GM19372 (cell line): ENCODE results near the gene TYROBP.
"Not testable (repeated sequence)": the region's sequence is repeated elsewhere in the genome, so short reads cannot be mapped to it uniquely, and the experiment has no call there.

Experiments
- ATAC-seq: cut with Tn5 transposase; IDR thresholded peaks from one replicate; pipeline ENCODE4 v1.9.1; 2021; ENCODE audit warnings: mild to moderate bottlenecking, low read depth, moderate library complexity; ENCODE audit not compliant: unreplicated experiment

Gene TYROBP

GRCh38 chr19:35879068-35879467 is 29.0 kb downstream of the TYROBP start:
- ATAC-seq = no peak

- no peak for ATAC-seq
These were observed 33.6 kb downstream of the TYROBP start for GRCh38 chr19:35874392-35874930.

DNA sequence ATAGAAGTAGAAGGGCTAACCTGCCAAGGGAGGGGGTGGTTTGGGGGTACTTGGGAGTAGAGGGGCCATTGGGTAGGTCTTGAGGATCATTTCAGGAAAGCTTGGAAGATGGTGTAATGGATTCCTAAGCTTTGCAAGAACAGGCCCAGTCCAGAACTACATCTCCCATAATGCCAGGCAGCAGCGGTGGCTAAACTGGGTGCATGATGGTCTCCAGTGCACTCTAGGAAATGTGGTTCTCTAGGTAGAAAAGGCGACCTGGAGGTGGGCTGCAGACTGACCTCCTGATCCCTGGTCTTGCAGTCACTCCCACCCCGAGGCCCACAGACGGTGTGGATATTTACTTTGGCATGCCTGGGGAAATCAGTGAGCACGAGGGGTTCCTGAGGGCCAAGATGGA is 35.9 kb downstream of the TYROBP start:
- no peak for ATAC-seq

DNA sequence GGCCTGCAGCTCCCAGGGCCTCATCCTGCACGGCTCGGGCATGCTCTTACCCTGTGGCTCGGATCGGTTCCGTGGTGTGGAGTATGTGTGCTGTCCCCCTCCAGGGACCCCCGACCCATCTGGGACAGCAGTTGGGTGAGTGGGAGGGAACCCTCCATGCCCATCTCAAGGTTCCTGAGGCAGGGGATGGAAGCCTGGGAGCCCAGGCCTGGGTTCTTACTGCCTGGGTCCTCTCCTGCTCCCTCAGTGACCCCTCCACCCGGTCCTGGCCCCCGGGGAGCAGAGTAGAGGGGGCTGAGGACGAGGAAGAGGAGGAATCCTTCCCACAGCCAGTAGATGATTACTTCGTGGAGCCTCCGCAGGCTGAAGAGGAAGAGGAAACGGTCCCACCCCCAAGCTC is 36.5 kb downstream of the TYROBP start:
- ATAC-seq = no peak

DNA sequence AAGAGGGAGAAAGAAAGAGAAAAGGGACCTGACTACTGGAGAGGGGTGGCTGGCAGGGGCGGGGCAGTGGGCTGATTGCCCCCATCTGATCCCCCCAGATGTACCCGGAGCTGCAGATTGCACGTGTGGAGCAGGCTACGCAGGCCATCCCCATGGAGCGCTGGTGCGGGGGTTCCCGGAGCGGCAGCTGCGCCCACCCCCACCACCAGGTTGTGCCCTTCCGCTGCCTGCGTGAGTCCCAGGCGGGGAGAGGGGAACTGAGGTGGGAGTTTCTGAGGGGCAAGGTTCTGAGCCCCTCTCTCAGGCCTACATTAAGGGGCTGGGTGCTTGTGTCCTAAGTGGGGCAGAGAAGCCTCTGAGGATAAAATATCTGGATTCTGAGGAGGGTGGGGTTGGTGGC is 37.3 kb downstream of the TYROBP start:
- no peak for ATAC-seq

DNA sequence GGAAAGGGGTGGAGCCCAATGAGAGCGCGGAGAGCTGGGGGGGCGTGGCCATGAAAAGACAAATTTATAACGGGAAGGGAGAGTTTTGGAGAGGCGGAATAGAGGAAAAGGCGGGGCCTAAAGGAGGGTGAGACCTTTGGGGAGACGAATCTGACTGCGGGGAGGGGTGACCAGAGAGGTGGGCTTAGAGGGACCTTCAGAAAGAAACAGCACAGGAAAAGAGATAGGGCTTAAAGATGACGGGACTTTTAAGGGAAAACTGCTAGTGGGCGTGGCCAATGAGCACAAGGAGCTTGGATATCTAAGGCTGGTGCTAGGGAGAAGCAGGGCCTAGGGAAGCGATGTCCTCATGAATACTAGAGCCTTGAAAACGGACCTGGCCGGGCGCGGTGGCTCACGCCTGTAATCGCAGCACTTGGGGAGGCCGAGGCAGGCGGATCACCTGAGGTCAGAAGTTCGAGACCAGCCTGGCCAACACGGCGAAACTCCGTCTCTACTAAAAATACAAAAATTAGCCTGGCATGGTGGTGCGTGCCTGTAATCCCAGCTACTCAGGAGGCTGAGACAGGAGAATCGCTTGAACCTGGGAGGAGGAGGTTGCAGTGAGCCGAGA is 37.9 kb downstream of the TYROBP start:
- not testable (repeated sequence) for ATAC-seq

GRCh38 chr19:35869327-35870123 is 38.6 kb downstream of the TYROBP start:
- no peak for ATAC-seq

GRCh38 chr19:35868823-35869326 is 39.2 kb downstream of the TYROBP start:
- no peak for ATAC-seq

GRCh38 chr19:35868172-35868822 is 39.8 kb downstream of the TYROBP start, which contains the start of gene APLP1:
APLP1 (plus strand) TSS chr19:35868574; CDS start chr19:35868637, 63 bp downstream.
- ATAC-seq = no peak

DNA sequence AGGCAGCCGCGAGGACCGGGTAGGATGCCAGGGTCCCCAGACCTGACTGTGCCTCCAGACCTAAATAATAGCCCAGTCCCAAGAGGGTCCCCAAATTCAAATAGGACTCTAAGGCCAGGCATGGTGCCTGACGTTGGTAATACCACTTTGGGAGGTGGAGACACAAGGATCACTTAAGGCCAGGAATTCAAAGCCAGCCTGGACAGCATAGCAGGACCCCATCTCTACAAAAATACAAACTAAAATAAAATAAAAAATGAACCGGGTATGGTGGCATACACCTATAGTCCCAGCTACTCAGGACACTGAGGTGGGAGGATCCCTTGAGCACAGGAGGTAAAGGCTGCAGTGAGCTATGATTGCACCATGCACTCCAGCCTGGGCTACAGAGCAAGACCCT is 45.1 kb downstream of the TYROBP start:
- no peak for ATAC-seq

DNA sequence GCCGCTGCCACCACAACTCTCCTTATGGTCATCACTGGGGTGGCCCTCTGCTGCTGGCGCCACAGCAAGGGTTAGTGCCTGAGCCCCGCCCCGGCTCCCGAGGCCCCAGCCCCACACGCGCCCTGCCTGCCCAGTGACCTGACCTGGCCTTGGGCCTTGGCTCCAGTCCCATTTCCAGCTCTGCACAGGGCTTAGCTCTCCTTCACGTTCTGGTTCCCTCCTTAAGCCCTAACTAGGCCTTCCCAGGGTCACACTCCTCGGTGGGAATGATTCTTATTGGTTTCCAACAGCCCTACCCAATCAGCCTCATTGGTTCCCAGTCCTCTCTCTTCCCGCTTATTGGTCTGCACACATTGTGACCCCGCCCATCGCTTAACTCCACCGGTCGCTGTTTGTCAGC is 45.6 kb downstream of the TYROBP start:
- no peak for ATAC-seq

DNA sequence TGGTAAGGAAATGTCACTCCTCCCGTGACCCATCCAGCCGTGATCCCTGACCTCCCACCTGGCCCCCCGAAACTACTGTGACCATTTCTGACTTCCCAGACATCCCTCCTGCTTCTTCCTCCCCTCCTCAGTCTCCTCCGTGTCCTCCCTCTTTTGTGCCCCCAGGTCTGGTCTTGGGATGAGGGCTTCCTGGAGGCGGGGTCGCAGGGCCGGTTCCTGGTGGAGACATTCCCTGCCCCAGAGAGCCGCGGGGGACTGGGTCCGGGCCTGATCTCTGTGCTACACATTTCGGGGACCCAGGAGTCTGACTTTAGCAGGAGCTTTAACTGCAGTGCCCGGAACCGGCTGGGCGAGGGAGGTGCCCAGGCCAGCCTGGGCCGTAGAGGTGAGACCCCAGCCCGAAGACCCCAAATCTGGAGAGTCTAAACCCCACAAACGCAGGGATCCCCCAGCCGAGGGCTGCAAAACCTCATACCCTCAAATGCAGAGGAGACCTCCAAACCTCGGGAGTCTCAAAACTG is 46.4 kb downstream of the TYROBP start:
- no peak for ATAC-seq

- ATAC-seq = no peak
These were observed 47.1 kb downstream of the TYROBP start for GRCh38 chr19:35860818-35861639.

- no peak for ATAC-seq
These were observed 47.7 kb downstream of the TYROBP start for GRCh38 chr19:35860436-35860817.

GRCh38 chr19:35859414-35859813 is 48.7 kb downstream of the TYROBP start:
- no peak for ATAC-seq

- no peak for ATAC-seq
These were observed 49.8 kb downstream of the TYROBP start for GRCh38 chr19:35858311-35858710.

DNA sequence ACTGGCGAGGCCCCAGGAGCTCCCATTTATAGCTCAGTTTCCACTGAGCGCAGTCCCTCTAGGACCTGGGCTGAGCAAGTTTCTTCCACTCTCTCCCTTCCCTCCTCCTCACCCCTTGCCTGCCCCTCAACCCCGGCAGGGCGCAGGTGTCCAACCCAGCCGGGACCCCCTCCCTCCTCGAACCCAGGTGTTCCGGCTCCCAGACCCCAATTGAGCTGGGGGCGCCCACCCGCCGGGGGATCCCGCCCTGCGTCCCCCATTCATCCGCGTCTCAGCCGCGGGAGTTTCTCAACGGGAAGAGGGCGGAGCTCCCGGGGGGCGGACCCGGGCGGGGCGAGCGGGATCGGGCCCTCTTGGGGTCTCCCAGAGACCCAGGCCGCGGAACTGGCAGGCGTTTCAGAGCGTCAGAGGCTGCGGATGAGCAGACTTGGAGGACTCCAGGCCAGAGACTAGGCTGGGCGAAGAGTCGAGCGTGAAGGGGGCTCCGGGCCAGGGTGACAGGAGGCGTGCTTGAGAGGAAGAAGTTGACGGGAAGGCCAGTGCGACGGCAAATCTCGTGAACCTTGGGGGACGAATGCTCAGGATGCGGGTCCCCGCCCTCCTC is 51.4 kb downstream of the TYROBP start, which contains the start of gene KIRREL2:
Gene KIRREL2 (plus strand): TSS at position 366 of the 604 bp plus-strand sequence. CDS start 209 bp downstream, at position 575.
- no peak for ATAC-seq
